ENCODE measurements around the gene RELL1.

Gene RELL1

GRCh38 chr4:37594099-37594498 is 92.1 kb downstream of the RELL1 start:
- DNase-seq, result no peak

DNA sequence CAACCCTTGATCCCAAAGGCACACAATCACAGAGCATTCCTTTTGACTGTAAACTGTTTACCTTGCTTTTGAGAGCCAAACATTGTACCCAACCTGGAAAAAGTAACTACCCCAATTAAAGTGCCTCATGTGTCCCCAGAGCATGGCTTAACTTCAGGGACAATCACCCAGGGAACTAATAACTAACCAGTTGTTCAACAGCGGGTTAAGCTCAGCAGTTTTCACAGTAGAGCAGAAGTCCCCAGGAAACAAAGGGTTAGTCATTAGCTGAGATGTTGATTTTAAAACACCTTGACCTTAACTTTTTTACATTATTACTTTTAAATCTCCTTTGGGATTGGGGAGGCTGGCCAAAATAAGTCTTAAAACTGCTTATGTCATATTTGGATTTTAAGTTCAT is 94.8 kb downstream of the RELL1 start:
- no peak for DNase-seq

- DNase-seq, result no peak
These were observed 96.2 kb downstream of the RELL1 start for GRCh38 chr4:37590016-37590415.

DNA sequence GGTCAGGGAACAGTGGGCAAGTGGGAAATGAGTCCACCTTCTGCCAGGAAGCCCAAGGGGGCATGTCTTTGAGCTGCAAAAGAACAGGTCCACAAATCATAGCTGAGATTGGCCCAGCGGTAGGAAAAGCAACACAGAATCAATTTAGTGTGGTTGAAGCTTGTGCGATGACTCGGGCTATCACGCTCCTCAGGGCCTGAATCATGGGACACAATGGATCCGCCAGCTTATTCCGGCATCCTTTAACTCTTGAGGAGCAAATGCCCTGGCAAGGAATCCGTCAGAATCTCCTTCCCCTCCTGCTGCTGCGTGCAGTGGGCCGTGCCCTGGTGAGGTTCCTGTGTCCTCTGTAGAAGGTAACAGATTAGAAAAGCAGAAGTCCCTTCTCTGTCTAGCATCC is 98.0 kb downstream of the RELL1 start:
- DNase-seq, result no peak

DNA sequence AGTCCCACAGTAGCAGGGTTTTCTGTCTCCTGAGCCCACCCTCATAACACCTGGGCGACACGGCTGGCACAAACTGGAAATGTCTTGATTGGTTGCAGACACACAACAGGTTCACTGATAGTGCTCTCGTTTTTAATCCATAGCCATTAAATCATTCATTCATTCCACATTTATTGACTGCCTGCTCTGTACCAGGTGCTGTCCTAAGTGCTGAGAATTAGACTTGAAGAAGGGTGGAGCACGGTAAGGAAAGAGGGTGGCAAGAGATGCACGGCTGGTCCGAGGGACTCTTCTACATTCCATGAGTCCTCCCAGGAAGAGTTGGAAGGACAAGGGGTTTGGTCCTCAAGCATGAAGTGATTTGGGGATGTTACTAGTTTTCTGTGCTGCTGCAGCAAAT is 100.0 kb downstream of the RELL1 start:
- DNase-seq, result no peak

DNA sequence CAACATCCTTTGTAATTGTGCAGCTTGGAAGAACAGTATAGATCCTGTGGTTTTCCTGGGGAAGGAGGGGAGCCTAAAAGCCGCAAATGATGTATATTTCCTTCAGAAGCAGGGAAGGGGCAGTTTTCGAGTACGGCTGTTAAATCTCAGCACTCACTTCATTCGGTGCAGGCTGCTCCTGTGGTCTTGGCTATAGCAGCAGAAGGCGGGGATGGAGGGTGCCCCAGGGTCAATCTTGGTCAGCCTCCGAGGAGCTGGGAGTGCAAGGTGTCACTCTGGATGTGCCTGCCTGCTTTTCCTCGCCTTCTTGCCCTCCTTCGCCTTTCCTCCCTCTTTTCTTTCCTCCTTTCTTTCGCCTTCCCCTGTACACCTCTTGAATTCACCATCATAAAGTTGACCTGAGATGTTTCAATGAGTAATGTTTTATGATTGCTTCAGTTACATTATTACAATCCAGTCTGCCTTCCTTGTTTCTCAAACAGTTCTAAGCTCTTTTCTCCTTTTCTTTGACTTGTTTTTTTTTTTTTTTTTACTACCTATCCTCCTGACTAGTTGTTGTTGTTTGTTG is 101.6 kb downstream of the RELL1 start:
- no peak for DNase-seq

GRCh38 chr4:37584071-37584470 is 102.1 kb downstream of the RELL1 start:
- DNase-seq, result no peak

- DNase-seq, result no peak
These were observed 112.6 kb downstream of the RELL1 start for GRCh38 chr4:37573566-37573965.

DNA sequence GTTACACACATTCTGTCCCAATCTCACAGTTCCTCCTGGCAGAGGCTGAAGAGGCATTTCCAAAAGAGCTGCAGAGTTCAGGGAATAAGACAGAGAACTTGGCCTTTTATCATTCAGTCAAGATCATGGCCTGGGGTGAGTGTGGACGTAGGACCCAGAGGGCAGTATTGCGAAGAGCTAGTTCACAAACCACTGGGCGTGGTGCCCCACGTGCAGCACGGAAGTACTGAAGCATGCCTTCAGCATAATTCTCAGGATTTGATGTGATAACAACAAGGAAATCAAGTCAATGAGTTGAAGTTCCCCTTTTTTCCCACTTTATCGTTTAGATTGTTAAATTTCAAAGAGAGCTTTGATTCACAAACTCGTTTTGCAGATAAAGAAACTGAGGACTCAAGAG is 117.7 kb downstream of the RELL1 start:
- no peak for DNase-seq

- no peak for DNase-seq
These were observed 118.3 kb downstream of the RELL1 start for GRCh38 chr4:37567836-37568235.

DNA sequence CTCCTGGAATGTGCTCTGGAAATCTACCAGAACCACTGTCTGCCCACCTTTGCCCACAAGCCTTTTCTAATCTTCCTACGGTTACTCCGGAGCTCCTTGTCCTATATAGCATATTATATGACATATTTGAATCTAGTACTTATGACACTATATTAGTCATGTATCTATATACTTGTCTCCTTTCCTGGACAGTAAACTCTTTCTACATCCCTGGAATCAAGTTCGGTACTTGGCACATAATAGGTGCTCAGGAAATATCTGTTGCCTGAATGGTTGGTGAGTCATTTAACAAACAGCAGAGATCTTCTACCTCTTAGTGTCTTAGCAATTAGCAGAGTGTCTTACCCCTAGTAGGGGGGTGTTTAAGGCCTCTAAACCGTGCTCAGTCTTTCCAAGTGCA is 123.6 kb downstream of the RELL1 start:
- DNase-seq, result no peak

DNA sequence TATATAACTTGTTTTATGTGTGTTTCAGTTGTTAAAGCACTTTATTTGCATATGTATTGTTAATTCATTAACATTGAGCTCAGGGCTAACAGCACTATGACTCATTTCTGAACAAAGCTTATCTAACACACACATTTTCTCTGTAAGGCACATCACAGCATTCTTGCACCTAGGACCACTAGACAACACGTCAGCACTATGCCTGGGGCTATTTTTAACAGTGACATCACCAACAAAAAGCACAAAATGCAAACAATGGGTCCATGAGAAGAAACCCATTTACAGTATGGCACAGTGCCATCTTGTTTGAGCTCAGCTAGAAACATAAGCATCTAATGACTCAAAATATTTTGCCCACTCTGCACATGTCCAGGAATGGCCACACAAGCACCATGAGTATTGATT is 124.4 kb downstream of the RELL1 start:
- DNase-seq, result peak; percentile 57

DNA sequence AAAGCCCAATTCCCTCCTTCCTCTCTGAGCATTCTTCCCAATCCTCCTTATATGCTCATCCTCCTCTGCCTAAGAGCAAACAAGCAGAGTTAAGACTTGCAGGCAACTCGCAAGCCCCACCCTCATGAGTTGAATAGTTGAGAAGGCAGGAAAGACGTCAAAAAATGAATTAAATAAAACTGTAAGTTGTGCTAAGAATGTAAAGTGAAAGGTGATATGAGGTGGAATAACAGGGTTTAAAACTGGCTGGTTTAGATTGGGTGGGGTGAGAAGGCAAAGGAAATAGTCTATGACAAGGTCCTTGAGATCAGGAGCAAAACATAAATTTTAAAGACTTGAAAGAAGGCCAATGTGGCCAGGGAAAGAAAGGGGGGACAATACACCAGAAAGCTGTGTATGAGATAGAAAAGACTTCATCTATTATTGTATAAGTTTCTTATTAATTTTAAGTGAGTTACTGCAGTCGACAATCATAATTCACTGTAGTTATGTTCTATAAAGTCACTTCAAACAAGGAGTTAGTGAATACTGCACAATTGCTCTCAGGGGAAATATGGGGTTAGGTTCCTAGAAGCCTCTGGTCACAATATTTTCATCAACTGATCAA is 124.9 kb downstream of the RELL1 start:
- DNase-seq, result no peak
